Raji (cell line): Measurements from ENCODE around the gene LRRC8D.

Source experiments
- POLR2A ChIP-seq: IDR thresholded peaks from 2 replicates; pipeline ENCODE4 v1.6.1; 2011; ENCODE audit warnings: low read depth, low read length, control low read depth; ENCODE audit not compliant: insufficient read depth

LRRC8D gene

GRCh38 chr1:89872567-89872966 lies 51.7 kb downstream of the LRRC8D start:
- no peak for TF ChIP-seq POLR2A

- no peak for TF ChIP-seq POLR2A
These were observed 52.5 kb downstream of the LRRC8D start for GRCh38 chr1:89873288-89873687.

GRCh38 chr1:89873770-89874169 lies 52.9 kb downstream of the LRRC8D start:
- no peak for TF ChIP-seq POLR2A

GRCh38 chr1:89876463-89876862 lies 55.6 kb downstream of the LRRC8D start:
- TF ChIP-seq POLR2A = no peak

GRCh38 chr1:89877756-89878155 lies 56.9 kb downstream of the LRRC8D start:
- TF ChIP-seq POLR2A = no peak

GRCh38 chr1:89878256-89878655 lies 57.4 kb downstream of the LRRC8D start:
- TF ChIP-seq POLR2A = no peak

GRCh38 chr1:89880679-89881078 lies 59.8 kb downstream of the LRRC8D start:
- no peak for TF ChIP-seq POLR2A

- no peak for TF ChIP-seq POLR2A
These were observed 60.7 kb downstream of the LRRC8D start for GRCh38 chr1:89881415-89882058.

GRCh38 chr1:89882348-89883029 lies 61.7 kb downstream of the LRRC8D start:
- TF ChIP-seq POLR2A = no peak

GRCh38 chr1:89883030-89883379 lies 62.2 kb downstream of the LRRC8D start:
- TF ChIP-seq POLR2A = no peak

GRCh38 chr1:89884718-89885596 lies 64.1 kb downstream of the LRRC8D start:
- no peak for TF ChIP-seq POLR2A

- TF ChIP-seq POLR2A = no peak
These were observed 66.4 kb downstream of the LRRC8D start for GRCh38 chr1:89887270-89887669.

- TF ChIP-seq POLR2A = no peak
These were observed 66.9 kb downstream of the LRRC8D start for GRCh38 chr1:89887713-89888112.

- TF ChIP-seq POLR2A = no peak
These were observed 67.9 kb downstream of the LRRC8D start for GRCh38 chr1:89888480-89889322.

GRCh38 chr1:89889323-89889615 lies 68.4 kb downstream of the LRRC8D start:
- no peak for TF ChIP-seq POLR2A
